GM18519 (cell line): ENCODE results near the gene CLPSL2.

Experiments used
- ATAC-seq: cut with Tn5 transposase; IDR thresholded peaks from one replicate; pipeline ENCODE4 v1.9.1; 2021; ENCODE audit warnings: mild to moderate bottlenecking, moderate library complexity; ENCODE audit not compliant: unreplicated experiment, low FRiP score

The CLPSL2 gene

DNA sequence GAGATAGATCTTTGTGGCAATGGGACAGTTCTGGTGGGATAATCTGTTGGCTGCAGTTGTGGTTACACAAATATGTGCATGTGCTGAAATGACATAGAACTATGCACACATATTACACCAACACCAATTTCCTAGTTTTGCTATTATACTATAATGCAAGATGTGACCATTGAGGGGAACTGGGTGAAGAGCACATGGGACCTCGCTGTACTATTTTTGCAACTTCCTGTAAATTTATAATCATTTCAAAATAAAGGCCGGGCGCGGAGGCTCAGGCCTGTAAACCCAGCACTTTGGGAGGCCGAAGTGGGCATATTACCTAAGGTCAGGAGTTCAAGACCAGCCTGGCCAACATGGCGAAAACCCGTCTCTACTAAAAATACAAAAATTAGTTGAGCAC is 30.9 kb upstream of the CLPSL2 start:
- no peak for ATAC-seq

- no peak for ATAC-seq
These were observed 29.9 kb upstream of the CLPSL2 start for GRCh38 chr6:35746516-35746915.

GRCh38 chr6:35747877-35748276 is 28.5 kb upstream of the CLPSL2 start:
- ATAC-seq: no peak

DNA sequence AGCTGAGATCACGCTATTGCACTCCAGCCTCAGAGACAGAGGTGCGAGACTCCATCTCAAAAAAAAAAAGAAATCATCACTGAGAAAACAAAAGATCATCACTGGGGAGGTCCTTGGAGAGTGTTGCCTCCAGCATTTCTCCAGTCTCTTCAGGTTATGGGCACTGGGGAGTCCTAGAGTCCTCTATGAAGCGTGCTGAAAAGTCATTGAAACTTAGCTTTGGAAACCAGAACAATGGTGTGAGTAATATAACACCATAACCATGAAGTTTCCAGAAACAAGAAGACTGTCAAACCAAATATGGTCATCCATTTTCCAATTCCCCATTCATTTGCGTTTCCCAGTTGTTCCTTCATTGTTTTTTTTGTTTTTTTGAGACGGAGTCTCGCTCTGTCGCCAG is 25.8 kb upstream of the CLPSL2 start:
- no peak for ATAC-seq

GRCh38 chr6:35751594-35751993 is 24.8 kb upstream of the CLPSL2 start:
- no peak for ATAC-seq

GRCh38 chr6:35752330-35752729 is 24.1 kb upstream of the CLPSL2 start:
- no peak for ATAC-seq

- ATAC-seq: no peak
These were observed 21.7 kb upstream of the CLPSL2 start for GRCh38 chr6:35754452-35755277.

DNA sequence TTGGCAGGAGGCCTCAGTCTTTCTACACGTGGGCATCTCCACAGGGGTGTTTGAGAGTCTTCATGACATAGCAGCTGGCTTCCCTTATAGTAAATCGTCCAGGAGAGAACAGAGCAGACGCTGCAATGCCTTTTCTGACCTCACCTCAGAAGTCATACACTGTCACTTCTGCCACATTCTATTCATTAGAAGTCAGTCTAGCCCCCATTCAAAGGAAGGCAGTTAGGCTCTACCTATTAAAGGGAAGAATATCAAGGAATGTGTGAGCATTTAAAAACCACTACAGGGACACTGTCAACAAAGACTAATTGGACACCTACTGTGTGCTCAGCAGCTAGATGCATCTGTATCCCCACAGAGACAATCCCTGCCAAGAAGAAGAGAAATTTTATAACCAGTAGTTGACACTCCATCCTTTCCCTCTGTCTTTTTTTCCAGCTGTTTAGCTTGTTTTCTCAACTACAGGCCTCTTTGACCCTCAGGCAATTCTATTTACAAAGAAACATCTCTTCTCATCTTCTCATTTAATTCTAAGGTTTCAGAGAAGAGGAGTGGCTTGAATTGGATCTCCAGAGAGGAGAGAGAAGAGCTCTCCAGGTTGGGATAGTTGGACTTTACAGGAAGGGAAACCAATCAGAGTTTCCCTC is 21.0 kb upstream of the CLPSL2 start:
- ATAC-seq: no peak

GRCh38 chr6:35757456-35758123 is 18.8 kb upstream of the CLPSL2 start:
- ATAC-seq: no peak

DNA sequence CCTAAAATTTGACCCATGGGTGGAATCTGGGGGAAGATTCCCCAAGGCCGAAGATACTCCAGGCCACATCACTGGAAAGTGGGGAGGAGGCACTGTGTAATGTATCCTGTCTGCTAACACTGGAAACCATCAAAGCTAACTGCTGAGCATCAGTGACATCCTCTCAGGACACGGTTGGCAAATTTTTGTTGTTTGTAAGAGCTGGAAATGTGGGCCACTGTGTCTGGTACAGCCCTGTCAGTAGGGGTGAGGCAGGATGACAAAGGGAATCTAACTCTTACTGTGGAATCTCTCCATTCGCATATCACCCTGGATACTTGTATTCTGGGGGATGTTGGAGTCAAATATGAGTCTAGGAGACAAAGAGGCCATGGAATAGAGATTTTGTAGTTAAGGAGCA is 17.0 kb upstream of the CLPSL2 start:
- no peak for ATAC-seq

DNA sequence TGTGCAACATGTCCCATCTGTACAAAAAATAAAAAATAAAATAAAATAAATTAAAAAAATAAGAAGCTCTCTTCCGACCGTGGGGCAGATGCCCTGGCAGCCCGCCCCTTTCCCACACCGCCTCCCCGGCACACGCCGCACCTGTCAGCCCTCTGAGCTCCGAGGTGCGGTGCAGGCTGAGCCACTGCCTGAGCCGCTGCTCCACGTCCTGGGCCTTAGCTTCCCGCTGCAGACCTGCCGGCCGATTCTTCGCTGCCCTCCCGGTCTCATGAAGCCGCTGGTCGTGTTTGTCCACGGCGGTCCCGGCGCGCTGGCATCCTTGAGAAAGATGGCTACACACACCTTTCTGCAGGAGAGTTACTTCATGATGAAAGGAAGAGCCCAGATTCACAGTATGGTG is 10.7 kb upstream of the CLPSL2 start:
- ATAC-seq: no peak

GRCh38 chr6:35769211-35769610 is 7.2 kb upstream of the CLPSL2 start:
- no peak for ATAC-seq

DNA sequence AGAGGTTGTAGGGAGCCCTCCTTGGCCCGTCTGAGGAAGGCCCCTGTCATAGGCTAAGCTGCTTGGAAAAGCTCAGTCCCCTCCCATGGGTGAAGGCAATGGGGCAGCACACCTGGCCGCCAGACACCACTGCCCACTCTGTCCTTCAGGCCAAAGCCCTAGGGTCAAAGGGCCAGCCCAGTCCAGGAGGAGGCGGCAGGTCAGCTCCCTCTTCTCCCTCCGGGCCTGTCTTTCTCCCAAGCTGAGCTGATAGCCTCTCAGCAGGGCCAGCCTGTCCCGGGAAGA is 5.1 kb upstream of the CLPSL2 start:
- ATAC-seq: no peak

DNA sequence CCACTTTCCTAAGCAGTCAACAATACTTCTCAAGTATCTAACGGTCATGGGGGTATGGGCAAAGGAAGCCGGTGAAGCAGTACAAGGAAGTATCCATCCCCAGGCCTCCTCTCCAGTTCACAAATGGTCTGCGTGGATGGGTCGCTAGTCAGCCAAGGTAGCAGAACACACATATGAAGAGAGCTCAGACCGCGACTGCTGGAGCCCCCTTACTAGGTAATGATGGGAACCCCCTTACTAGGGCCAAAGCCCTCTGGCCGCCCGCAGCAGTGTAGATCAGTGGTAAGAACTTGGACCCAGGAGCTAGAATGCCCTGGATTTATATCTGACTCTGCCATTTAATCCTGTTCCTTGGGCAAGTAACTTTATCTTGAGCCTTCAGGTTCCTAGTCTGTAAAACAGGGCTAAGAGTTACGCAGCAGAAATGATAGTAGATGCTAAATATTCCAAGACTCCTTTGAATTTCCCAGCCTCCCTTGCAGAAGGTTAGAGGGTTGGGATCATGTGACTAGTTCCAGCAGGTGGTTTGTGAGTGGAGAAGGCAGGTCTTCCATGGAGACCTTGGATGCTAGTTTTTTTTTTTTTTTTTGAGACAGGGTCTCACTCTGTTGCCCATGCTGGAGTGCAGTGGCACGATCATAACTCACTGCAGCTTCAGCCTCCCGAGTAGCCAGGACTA is 2.1 kb upstream of the CLPSL2 start:
- no peak for ATAC-seq

- no peak for ATAC-seq
These were observed 1.4 kb upstream of the CLPSL2 start for GRCh38 chr6:35775031-35775430.

DNA sequence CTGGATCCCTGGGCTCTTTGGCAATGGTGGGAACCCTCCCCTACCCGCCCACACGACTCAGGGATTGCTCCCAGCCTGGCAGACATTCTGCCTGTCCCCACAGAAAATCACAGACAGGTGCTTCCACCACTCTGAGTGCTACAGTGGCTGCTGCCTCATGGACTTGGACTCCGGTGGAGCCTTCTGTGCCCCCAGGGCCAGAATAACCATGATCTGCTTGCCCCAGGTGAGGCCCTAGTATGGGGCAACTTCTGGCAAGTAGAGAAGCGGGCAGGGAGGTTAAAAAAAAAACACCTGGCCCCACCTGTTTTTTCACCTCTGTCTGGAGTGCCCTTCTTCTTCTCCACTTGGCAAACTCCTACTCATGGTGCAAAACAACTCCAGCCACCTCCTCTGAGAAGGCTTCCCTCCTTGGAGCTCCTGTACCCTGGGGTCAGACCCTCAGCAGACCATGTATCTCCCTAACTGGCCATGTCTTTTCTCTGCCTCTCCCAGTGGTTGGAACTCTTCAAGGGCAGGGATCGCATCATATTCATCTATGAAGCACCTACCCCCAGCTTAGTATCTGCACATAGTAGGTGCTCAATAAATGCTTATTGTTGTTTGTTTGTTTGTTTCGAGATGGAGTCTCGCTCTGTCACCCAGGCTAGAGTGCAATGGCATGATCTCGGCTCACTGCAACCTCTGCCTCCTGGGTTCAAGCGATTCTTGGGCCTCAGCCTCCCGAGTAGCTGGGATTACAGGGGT is 1.1 kb downstream of the CLPSL2 start:
- no peak for ATAC-seq

- ATAC-seq: no peak
These were observed 2.0 kb downstream of the CLPSL2 start for GRCh38 chr6:35778437-35778836.

GRCh38 chr6:35780719-35781118 is 4.3 kb downstream of the CLPSL2 start, which contains the start of gene CLPSL1:
Gene CLPSL1, plus strand, starts transcription at chr6:35781019. Its CDS starts 92 bp downstream, at chr6:35781111.
- ATAC-seq: no peak

DNA sequence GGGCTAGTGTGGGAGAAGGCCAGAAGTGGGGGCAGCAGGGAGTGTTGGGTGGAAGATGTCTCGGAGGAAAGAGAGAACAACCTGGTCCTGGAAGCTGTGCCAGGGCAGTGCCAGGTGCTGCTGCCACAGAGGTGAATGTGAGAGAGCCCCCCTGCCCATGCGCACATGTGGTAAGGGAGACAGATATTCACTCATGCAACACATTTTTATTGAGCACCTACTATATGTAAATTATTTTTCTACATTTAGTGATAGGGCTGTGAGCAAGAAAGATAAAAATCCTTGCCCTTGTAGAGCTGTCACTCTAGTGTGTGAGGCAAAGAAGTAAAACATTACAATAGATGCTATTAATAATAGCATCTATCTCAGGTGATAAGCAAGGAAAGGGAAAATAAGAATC is 4.9 kb downstream of the CLPSL2 start:
- no peak for ATAC-seq

- no peak for ATAC-seq
These were observed 6.0 kb downstream of the CLPSL2 start for GRCh38 chr6:35782424-35782823.

DNA sequence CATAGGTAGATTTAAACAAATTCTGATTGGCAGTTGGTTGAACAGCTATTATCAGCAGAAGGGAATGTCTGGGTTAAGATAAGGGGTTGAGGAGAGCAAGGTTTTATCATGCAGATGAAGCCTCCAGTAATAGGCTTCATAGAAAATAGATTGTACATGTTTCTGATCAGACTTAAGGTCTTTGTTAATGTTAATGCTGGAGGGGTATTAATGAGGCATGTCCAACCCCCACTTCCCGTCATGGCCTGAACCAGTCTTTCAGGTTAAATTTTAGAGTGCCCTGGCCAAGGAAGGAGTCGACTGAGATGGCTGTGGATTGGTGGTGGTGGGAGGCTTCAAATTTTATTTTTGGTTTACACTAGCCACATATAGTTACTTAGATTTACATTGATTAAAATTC is 7.8 kb downstream of the CLPSL2 start:
- ATAC-seq: no peak
